GM19239 (cell line): ENCODE measurements around the gene TRUB2.
"Not testable (repeated sequence)": the region's sequence is repeated elsewhere in the genome, so short reads cannot be mapped to it uniquely, and the experiment has no call there.

ENCODE experiments used
- DNase-seq: peaks from one replicate; pipeline ENCODE4 v3.0.0; 2011; ENCODE audit warnings: low spot score; ENCODE audit not compliant: insufficient read length
- FAIRE-seq: peaks from 2 replicates; lab custom pipeline; 2011; peaks lifted over from hg19 to GRCh38; lab: Jason Lieb, UNC

TRUB2 gene

GRCh38 chr9:128342971-128343680 lies 20.9 kb upstream of the TRUB2 start:
- no peak for FAIRE-seq
- no peak for DNase-seq

GRCh38 chr9:128341435-128341849 lies 19.2 kb upstream of the TRUB2 start:
- DNase-seq, result peak; percentile 92

GRCh38 chr9:128340691-128341434 lies 18.6 kb upstream of the TRUB2 start:
- no peak for DNase-seq
- no peak for FAIRE-seq

More at GRCh38 chr9:128341435-128341849, 19.2 kb upstream of the TRUB2 start:
- FAIRE-seq, result peak; percentile 56

- DNase-seq (peak; percentile 95), FAIRE-seq (peak; percentile 63)
These were observed 17.8 kb upstream of the TRUB2 start, which contains the start of gene SLC27A4 for GRCh38 chr9:128339761-128340690. Gene SLC27A4, plus strand, starts transcription at chr9:128340527. Its CDS starts 2,606 bp downstream, at chr9:128343133.

GRCh38 chr9:128338852-128339614 lies 16.8 kb upstream of the TRUB2 start:
- DNase-seq, FAIRE-seq: not testable (repeated sequence)

GRCh38 chr9:128337936-128338335 lies 15.7 kb upstream of the TRUB2 start:
- FAIRE-seq (no peak), DNase-seq (no peak)

GRCh38 chr9:128335914-128336313 lies 13.7 kb upstream of the TRUB2 start:
- no peak for DNase-seq
- no peak for FAIRE-seq

GRCh38 chr9:128335161-128335560 lies 12.9 kb upstream of the TRUB2 start:
- FAIRE-seq, result no peak
- DNase-seq, result no peak

GRCh38 chr9:128333451-128333869 lies 11.2 kb upstream of the TRUB2 start:
- FAIRE-seq (no peak), DNase-seq (no peak)

- FAIRE-seq (no peak), DNase-seq (no peak)
These were observed 3.4 kb upstream of the TRUB2 start for GRCh38 chr9:128325629-128326028.

GRCh38 chr9:128324401-128324800 lies 2.2 kb upstream of the TRUB2 start:
- FAIRE-seq, result no peak
- no peak for DNase-seq

GRCh38 chr9:128323791-128324190 lies 1.5 kb upstream of the TRUB2 start:
- FAIRE-seq (no peak), DNase-seq (no peak)

- DNase-seq (no peak), FAIRE-seq (no peak)
These were observed 1.0 kb upstream of the TRUB2 start for GRCh38 chr9:128323212-128323730.

GRCh38 chr9:128321879-128322403 lies 306 bp downstream of the TRUB2 start:
- DNase-seq, result no peak
- no peak for FAIRE-seq

GRCh38 chr9:128321343-128321742 lies 904 bp downstream of the TRUB2 start:
- FAIRE-seq (no peak), DNase-seq (no peak)

GRCh38 chr9:128317629-128318028 lies 4.6 kb downstream of the TRUB2 start:
- FAIRE-seq (no peak), DNase-seq (no peak)

- FAIRE-seq (no peak), DNase-seq (no peak)
These were observed 5.8 kb downstream of the TRUB2 start for GRCh38 chr9:128316421-128316820.

- FAIRE-seq (no peak), DNase-seq (no peak)
These were observed 7.5 kb downstream of the TRUB2 start for GRCh38 chr9:128314697-128315096.

GRCh38 chr9:128310461-128310860 lies 11.8 kb downstream of the TRUB2 start:
- no peak for DNase-seq
- no peak for FAIRE-seq
